HG02885 (cell line): ENCODE measurements around the gene TTLL4.

Source experiments
- ATAC-seq: cut with Tn5 transposase; IDR thresholded peaks from one replicate; pipeline ENCODE4 v1.9.1; 2021; ENCODE audit warnings: mild to moderate bottlenecking; ENCODE audit not compliant: unreplicated experiment, poor library complexity

TTLL4 gene

GRCh38 chr2:218780046-218780445 is 69.4 kb downstream of the TTLL4 start:
- ATAC-seq, result no peak

- no peak for ATAC-seq
Observed at GRCh38 chr2:218780851-218781690, 70.4 kb downstream of the TTLL4 start.

GRCh38 chr2:218781691-218782527 is 71.3 kb downstream of the TTLL4 start, which contains the start of gene CYP27A1:
CYP27A1 (plus strand) TSS chr2:218782147; CDS start chr2:218782183, 36 bp downstream.
- ATAC-seq, result no peak

DNA sequence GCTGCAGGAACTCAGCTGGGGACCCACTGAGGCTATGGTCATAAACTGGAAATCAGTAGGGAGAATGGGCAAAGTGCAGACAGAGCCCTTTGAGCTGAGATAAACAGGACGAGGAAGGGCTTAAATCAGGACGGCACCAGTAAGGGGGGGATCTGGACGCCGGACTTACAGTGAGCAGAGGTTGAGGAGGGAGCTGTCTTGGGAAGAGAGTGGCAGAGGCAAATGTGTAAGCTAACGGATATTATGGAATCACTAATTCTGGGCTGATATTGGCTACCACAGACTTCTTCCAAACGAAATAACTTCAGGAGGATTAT is 71.9 kb downstream of the TTLL4 start:
- ATAC-seq, result no peak

DNA sequence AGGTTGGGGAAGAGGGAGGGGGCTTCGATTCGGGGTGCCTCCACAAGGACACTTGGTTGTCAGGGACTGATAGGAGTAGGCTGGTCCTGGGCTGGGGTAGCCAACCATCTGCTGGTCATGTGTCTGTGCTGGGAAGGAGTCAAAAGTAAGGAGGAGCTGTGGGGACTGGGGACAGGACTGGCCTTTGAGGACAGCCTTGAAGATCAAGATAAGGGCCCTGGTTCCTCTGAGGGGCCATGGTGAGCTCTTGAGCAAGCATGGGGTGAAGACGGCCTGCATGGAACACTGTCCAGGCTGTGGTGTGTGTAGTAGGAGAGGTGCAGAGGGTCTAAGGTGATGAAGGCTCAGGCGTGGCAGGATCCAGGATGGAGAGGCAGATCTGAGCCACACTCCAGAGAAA is 73.1 kb downstream of the TTLL4 start:
- ATAC-seq, result no peak

DNA sequence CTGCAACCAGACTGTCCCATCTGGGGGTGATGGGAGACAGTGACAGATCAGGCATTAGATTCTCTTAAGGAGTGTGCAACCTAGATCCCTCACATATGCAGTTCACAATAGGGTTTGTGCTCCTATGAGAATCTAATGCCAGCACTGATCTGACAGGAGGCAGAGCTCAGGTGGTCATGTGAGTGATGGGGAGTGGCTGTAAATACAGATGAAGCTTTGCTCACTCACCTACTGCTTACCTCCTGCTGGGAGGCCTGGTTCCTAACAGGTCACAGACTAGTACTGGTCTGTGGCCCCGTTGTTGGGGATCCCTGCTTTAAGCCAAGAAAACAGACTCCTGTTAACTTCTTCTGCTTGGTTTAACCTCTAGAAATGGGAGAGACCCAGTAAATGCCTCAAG is 74.5 kb downstream of the TTLL4 start:
- no peak for ATAC-seq

DNA sequence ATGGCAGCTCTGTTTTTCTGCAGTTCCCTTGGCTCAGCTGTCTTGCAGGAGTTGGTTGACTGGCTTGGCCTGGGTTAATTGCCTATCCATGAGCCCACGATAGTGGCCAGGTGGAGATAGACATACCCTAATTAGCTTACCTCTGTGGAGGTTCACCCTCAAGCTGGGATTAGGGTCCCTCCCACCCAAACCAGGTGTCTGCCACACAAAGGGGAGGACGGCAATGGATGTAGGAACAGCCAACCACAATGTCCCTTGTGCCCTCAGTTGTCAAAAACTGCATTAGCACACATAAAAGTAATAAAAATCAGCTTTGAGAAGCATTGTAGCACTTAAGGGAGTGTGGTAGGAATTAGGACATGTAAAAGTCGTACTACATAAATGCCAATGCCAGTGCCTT is 75.5 kb downstream of the TTLL4 start:
- no peak for ATAC-seq

DNA sequence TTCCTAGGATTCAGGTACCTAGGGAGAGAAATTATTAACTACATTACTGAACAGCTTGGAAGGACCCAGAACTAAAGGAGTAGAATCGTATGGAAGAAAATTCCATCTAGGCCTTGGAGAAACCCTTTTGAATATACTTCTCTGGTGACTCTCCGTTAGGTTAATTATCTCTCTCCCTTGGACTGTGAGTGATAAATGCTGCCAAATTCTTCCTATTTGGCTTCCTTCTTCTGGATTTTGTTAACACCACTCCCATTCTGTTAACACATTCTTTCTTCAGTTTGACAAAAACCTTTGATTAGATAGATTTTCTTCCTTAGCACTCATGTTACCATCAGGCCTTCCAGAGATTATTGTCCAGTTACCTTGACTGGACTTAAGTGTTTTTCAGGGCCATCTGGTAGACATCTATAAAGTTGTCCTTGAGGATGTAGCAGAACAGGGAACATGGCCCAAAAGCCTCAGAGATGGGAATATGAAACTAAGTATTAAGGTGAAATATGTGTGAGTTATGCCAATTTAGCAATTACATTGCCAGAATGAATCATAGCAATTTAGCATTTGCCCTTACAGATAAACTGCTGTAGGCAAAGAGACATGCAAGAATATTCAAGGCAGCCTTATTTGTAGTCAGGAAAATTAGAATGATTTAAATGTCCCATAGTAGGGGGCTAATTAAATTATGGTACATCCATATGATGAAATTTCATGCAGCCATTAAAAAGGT is 78.1 kb downstream of the TTLL4 start:
- no peak for ATAC-seq

- ATAC-seq, result no peak
Observed at GRCh38 chr2:218792433-218792832, 81.8 kb downstream of the TTLL4 start.

GRCh38 chr2:218796691-218797090 is 86.1 kb downstream of the TTLL4 start:
- no peak for ATAC-seq

DNA sequence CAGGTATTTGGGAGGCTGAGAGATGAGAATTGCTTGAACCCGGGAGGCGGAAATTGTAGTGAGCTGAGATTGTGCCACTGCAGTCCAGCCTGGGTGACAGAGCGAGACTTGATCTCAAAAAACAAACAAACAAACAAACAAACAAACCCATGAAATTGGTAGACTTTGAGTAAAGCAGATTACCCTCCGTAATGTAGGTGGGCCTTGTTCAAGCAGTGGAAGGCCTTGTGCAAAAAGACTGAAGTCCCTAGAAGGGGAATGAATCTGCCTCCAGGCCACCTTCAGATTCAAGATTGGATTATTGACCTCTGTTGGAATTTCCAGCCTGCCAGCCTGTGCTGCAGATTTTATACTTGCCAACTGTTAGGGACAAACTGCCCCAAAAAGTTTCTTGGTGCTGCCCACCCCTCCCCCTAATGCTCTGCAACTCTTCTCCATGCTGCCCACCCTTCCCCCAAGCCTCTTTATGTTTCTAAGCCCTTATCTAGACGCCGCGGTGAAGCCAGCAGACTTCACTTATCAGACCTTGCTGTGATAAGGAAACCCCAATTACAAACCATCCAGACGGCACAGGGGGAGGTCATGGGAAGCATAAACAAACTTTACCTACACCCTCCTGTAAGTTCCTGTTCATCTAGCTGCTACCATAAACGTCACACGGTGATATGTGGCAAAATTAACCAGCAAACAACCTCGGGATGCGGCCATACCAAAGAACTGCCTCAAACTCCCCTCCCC is 88.3 kb downstream of the TTLL4 start:
- no peak for ATAC-seq

DNA sequence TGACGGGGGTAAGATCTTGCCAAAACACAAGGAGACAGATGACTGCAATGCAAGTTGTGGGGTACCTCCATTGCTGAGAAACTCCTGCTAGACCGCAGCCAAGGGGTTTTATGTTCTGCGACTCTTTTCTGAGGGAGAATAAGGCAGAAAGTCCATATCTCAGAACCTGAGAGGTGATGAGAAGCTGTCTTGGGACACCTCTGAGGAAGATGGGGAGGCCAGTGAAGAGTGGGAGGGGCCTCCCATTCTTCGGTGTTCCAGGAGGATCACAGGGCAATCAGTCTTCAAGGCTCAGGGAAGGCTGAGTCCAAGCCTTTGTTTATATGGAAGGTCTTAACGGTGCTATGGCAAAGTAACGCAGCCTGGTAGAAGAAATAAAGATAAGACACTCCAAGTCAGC is 89.4 kb downstream of the TTLL4 start:
- ATAC-seq, result no peak

DNA sequence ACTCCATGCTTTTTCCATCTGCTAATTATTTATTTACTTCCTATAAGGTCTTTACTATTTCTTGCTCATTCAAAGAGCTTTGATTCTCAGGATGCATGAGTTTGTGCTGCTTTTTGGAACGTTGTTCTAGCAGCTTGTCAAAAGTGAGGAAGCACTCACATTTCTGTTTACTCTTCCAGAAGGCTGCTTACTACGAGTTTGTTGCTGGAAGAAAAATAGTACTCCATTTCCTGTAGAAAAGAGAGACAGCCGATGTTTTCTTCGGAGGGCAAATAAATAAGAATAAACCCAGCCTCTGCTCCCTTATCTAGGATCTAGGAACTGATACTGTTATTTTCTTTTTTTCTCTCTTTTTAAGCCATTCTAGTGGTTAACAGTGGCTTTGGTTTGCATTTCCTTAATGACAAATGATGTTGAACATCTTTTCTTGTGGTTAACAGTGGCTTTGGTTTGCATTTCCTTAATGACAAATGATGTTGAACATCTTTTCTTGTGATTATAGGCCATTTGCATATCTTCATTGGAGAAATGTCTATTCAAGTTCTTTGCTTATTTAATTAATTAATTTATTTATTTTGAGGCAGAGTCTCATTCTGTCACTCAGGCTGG is 91.9 kb downstream of the TTLL4 start:
- no peak for ATAC-seq

DNA sequence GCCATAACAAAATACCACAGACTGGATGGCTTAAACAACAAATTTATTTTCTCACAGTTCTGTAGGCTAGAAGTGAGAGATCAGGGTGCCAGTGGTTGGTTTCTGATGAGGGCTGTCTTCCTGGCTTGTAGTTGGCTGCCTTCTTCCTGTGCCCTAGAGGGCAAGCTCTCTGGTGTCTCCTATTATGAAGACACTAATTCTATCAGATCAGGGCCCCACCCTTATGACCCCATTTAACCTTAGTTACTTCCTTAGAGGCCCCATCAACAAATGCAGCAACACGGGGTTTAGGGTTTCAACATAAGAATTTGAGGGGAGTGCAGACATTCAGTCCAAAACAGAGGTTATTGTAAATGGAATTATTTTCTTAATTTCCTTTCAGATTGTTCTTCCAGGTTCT is 94.2 kb downstream of the TTLL4 start:
- ATAC-seq, result no peak
